K562 (cell line): ENCODE results near the gene M6PR. TPM values are rescaled to one million over a fixed set of nuclear protein-coding genes. Genes with fewer than 3 reads are reported as not detected.
A peak's percentile ranks its signal among the peaks of the same experiment; 100 is the strongest.

Experiments used
- AFF1 ChIP-seq, 2 experiments: fragments of 450-650 bp; IDR thresholded peaks; 2 replicates each; pipeline ENCODE4 v1.6.1; 2018; ENCODE audit warnings: mild to moderate bottlenecking in 2 of 2, low read depth in 1 of 2; ENCODE audit not compliant: partially characterized antibody in 2 of 2
- EHMT2 ChIP-seq: fragments of 450-650 bp; IDR thresholded peaks from 2 replicates; pipeline ENCODE4 v1.6.1; 2018; ENCODE audit warnings: antibody characterized with exemption
- ERF ChIP-seq: fragments of 450-650 bp; formaldehyde crosslinking; IDR thresholded peaks from 2 replicates; pipeline ENCODE4 v1.4.0; 2020; ENCODE audit warnings: mild to moderate bottlenecking, mixed read lengths
- HINFP ChIP-seq: fragments of 450-650 bp; conservative IDR thresholded peaks from 2 replicates; pipeline ENCODE4 v1.6.1; 2016; ENCODE audit warnings: missing genetic modification characterization, low read depth, mild to moderate bottlenecking, control low read depth, missing compliant biosample characterization
- MECOM ChIP-seq: fragments of 250-450 bp; sonication (Bioruptor Pico); IDR thresholded peaks from 2 replicates; pipeline ENCODE4 v1.8.0; 2022; ENCODE audit warnings: inconsistent platforms
- RCOR1 ChIP-seq, 2 experiments: IDR thresholded peaks; 2 replicates each; pipeline ENCODE4 v1.6.1; 2012; ENCODE audit warnings: low read depth in 2 of 2, low read length in 2 of 2, borderline replicate concordance in 1 of 2, improper control_type of control experiment in 1 of 2
- SMAD1 ChIP-seq: fragments of 150-350 bp; IDR thresholded peaks from 2 replicates; pipeline ENCODE4 v1.6.1; 2014; ENCODE audit warnings: low read length, low read depth; ENCODE audit not compliant: partially characterized antibody
- SNAPC5 ChIP-seq: fragments of 250-450 bp; sonication (Bioruptor Pico); IDR thresholded peaks from 2 replicates; pipeline ENCODE4 v1.8.0; 2021; ENCODE audit warnings: moderate library complexity, mild to moderate bottlenecking, inconsistent platforms
- USF2 ChIP-seq: sonication (generic); formaldehyde crosslinking; IDR thresholded peaks from 2 replicates; pipeline ENCODE4 v1.5.0; 2020; ENCODE audit warnings: missing genetic modification reagents
- ZBTB12 ChIP-seq: fragments of 250-450 bp; sonication (Bioruptor Pico); IDR thresholded peaks from 2 replicates; pipeline ENCODE4 v1.4.0; 2020
- ZBTB2 ChIP-seq: fragments of 450-650 bp; IDR thresholded peaks from 2 replicates; pipeline ENCODE4 v1.6.1; 2016; ENCODE audit warnings: antibody characterized with exemption
- ZEB2 ChIP-seq: fragments of 450-650 bp; IDR thresholded peaks from 2 replicates; pipeline ENCODE4 v1.6.1; 2016
- polyA plus RNA-seq, 8 experiments: library from polyadenylated mRNA; depleted of rRNA in 4 of 8; stranded (reverse) in 5 of 8; unstranded in 3 of 8; fragments of >200 nt; fragmentation: Nextera tagmentation in 2 of 8; fragmentation: Illumina TruSeq in 1 of 8; extraction: Ambion mirVana in 2 of 8; extraction: Trizol in 1 of 8; gene quantifications; 2 replicates each; pipeline versions ENCODE4 v1.2.1 to v1.2.3, GENCODE V29; 2011 to 2014; ENCODE audit warnings: inconsistent platforms in 1 of 8, missing spikeins in 1 of 8
- total RNA-seq, 7 experiments: library from RNA; depleted of rRNA in 6 of 7; stranded (reverse); fragments of >200 nt in 6 of 7; fragmentation: Illumina TruSeq in 2 of 7; extraction: Trizol in 2 of 7; gene quantifications; 2 replicates each; pipeline versions ENCODE4 v1.2.1 to v1.2.3, GENCODE V29; 2011 to 2021; ENCODE audit warnings: low replicate concordance in 1 of 7

The M6PR gene
- total and polyA plus RNA-seq, 9 of the 15 experiments (the other 6 are each of a cell fraction or from before 2014, with no cell fraction given), result 78.6 to 159 (median 112) TPM

- TF ChIP-seq HINFP (tag) (no peak), SMAD1 (no peak), ERF (CRISPR knock-in tag) (no peak), ZEB2 (no peak), EHMT2 (no peak), ZBTB12 (CRISPR knock-in tag) (peak; percentile 86), AFF1 (IDR thresholded peaks at IDR 0.05; ENCODE audit: low read depth in 1 of 2, partially characterized antibody in 2 of 2) (peak; percentile 30 to 69), MECOM (no peak), RCOR1 (IDR thresholded peaks at IDR 0.05; ENCODE audit: borderline replicate concordance in 1 of 2, low read depth in 2 of 2, low read length in 2 of 2) (no peak), SNAPC5 (CRISPR knock-in tag) (no peak), ZBTB2 (no peak), USF2 (CRISPR knock-in tag) (peak; percentile 85)
Measured at GRCh38 chr12:8949342-8950220, at the start of gene M6PR (continued).
